Transverse colon (tissue), 4 donors: ENCODE data around the gene DMD. TPM values are rescaled to one million over a fixed set of nuclear protein-coding genes. Genes with fewer than 3 reads are reported as not detected.

Experiments
- DNase-seq: peaks from one replicate; pipeline ENCODE4 v3.0.0-alpha.2; 2019
- H3K27ac ChIP-seq, 4 donors: fragments of 200-600 bp; sonication (generic); 2 replicates each; pipeline ENCODE4 v1.5.1; 2016 to 2018; ENCODE audit warnings: inconsistent platforms in 4 of 4
- H3K27me3 ChIP-seq: fragments of 200-600 bp; sonication (generic); 2 replicates; pipeline ENCODE4 v1.5.1; 2017; ENCODE audit warnings: inconsistent platforms
- H3K36me3 ChIP-seq, 4 donors: fragments of 200-600 bp; sonication (generic); 2 replicates each; pipeline ENCODE4 v1.5.1; 2017 to 2019; ENCODE audit warnings: inconsistent platforms in 4 of 4
- H3K4me1 ChIP-seq, 4 donors: fragments of 200-600 bp; sonication (generic); 2 replicates each; pipeline ENCODE4 v1.5.1; 2017 to 2020; ENCODE audit warnings: inconsistent platforms in 4 of 4
- H3K4me3 ChIP-seq, 4 donors: fragments of 200-600 bp; sonication (generic); 1 replicate in 1 of 4; 2 replicates in 3 of 4; pipeline versions ENCODE4 v1.5.1 to v1.6.1; 2017 to 2019; ENCODE audit warnings: inconsistent platforms in 4 of 4
- H3K9me3 ChIP-seq, 2 donors: fragments of 200-600 bp; sonication (generic); 2 replicates each; pipeline ENCODE4 v1.5.1; 2017 to 2019; ENCODE audit warnings: inconsistent platforms in 2 of 2
- EP300 ChIP-seq: sonication (generic); formaldehyde crosslinking; IDR thresholded peaks from one replicate; pipeline ENCODE4 v1.6.1; 2017; ENCODE audit warnings: antibody characterized with exemption, low read depth
- POLR2A ChIP-seq: fragments of 450-650 bp; IDR thresholded peaks from one replicate; pipeline ENCODE4 v1.6.1; 2016; ENCODE audit warnings: antibody characterized with exemption, mild to moderate bottlenecking, moderate library complexity
- POLR2AphosphoS5 ChIP-seq, 3 donors: sonication (generic); formaldehyde crosslinking; IDR thresholded peaks; one replicate each; pipeline ENCODE4 v1.6.1; 2016; ENCODE audit warnings: antibody characterized with exemption in 3 of 3
- WGBS, 2 donors: methylation state at CpG; one replicate each; pipeline ENCODE4 v1.1.5; 2018; ENCODE audit warnings: low coverage in 1 of 2; 5-methylcytosine and 5-hydroxymethylcytosine counted together
- in situ Hi-C, 4 donors: fragments of 200-750 bp; cut with MboI; loops; one replicate each; pipeline versions ENCODE4 v1.15.0 to v1.15.1; 2017; ENCODE audit warnings: low sequenced_read_pairs in 3 of 4, low pct_ligation_motif_present in 1 of 4, low pct_unique_long_range_greater_than_20kb in 1 of 4
- intact Hi-C: fragments of 100-400 bp; cut with DNase I; formaldehyde crosslinking; loops from one replicate; pipeline ENCODE4 v1.15.1; 2023; ENCODE audit warnings: low total_unique reads
- total RNA-seq, 4 donors: library from RNA; depleted of rRNA; stranded (reverse); fragments of >200 nt; gene quantifications; one replicate each; pipeline ENCODE4 v1.1.0, GENCODE V29; 2016
- TF ChIP-seq, protein P1 (sequence below), 5 experiments: fragments of 200-600 bp in 3 of 5; fragments of 450-650 bp in 2 of 5; sonication (generic) in 3 of 5; IDR thresholded peaks; 1 replicate in 2 of 5; 2 replicates in 3 of 5; pipeline ENCODE4 v1.5.1; 2016 to 2017; ENCODE audit warnings: antibody characterized with exemption in 5 of 5, inconsistent platforms in 3 of 5, mild to moderate bottlenecking in 2 of 5, moderate library complexity in 1 of 5

DMD gene
- total RNA-seq, 4 donors from 2014 or later, result 20.9 to 44.6 (median 32.5) TPM

DNA sequence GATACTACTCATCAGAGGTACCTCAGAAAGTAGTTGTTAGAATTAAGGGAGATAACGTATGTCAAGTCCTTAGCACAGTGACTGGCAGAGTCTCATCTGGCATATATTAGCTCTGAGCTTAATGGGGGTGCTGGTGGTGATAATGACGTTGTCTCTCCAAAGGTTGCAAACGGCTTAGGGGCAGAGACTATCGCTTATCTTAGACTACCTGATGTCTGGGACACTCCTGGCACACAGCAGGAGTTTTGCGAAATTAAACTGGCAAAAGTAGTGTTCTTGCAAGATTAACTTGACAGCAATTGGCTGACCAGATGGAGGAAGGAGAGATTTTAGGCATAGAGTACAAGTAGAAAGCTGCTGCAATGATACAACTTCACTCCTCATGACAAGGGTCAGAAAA is 1839.4 kb downstream of the DMD start:
- in situ Hi-C loops, result no loop called here
- no peak overlapping the region for H3K4me3 ChIP-seq
- TF ChIP-seq POLR2A, result no peak
- no peak for TF ChIP-seq POLR2AphosphoS5 (IDR thresholded peaks at IDR 0.05)
- no peak for TF ChIP-seq EP300
- TF ChIP-seq, protein P1, sequence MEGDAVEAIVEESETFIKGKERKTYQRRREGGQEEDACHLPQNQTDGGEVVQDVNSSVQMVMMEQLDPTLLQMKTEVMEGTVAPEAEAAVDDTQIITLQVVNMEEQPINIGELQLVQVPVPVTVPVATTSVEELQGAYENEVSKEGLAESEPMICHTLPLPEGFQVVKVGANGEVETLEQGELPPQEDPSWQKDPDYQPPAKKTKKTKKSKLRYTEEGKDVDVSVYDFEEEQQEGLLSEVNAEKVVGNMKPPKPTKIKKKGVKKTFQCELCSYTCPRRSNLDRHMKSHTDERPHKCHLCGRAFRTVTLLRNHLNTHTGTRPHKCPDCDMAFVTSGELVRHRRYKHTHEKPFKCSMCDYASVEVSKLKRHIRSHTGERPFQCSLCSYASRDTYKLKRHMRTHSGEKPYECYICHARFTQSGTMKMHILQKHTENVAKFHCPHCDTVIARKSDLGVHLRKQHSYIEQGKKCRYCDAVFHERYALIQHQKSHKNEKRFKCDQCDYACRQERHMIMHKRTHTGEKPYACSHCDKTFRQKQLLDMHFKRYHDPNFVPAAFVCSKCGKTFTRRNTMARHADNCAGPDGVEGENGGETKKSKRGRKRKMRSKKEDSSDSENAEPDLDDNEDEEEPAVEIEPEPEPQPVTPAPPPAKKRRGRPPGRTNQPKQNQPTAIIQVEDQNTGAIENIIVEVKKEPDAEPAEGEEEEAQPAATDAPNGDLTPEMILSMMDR (IDR thresholded peaks at IDR 0.05), result no peak
- H3K4me1 ChIP-seq, result no peaks in the 10 kb centered on the region
- H3K9me3 ChIP-seq, result no peaks in the 10 kb centered on the region
- DNase-seq, result no peak
- no peaks in the 10 kb centered on the region for H3K36me3 ChIP-seq
- no peaks in the 10 kb centered on the region for H3K27me3 ChIP-seq
- WGBS, 2 donors, result 79% methylated on average over 5 of the region's 5 CpGs; no CpG with 5 or more reads in 1 of the 2 donors
- intact Hi-C loops, result no loop called here
- H3K27ac ChIP-seq, result no peak overlapping the region

DNA sequence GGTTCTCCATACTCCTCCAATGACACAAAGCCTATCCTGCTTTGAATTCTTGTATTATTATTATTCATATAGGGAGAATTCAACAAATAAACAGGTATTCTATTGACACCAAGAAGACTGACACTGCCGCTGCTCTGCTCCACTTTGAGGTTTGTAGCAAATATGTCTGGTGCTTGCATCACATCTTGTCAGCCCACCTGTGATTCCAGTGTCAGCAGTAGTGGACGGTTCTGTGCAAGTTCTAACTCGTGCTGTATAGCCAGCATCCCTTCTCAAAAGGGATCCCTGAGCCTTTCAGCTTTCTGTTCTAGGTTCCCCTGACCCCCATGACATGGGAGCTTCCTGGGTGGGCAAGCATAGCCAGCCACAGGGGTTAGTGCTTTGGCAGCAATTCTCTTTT is 1843.5 kb downstream of the DMD start:
- Histone ChIP-seq H3K36me3 (no peaks in the 10 kb centered on the region), H3K4me3 (no peak overlapping the region), H3K27me3 (no peaks in the 10 kb centered on the region), H3K4me1 (no peaks in the 10 kb centered on the region), H3K27ac (no peak overlapping the region), H3K9me3 (no peaks in the 10 kb centered on the region)
- in situ Hi-C loops, result no loop called here
- DNase-seq, result no peak
- WGBS, 2 donors, result 55% methylated on average over 3 of the region's 3 CpGs; no CpG with 5 or more reads in 1 of the 2 donors
- intact Hi-C loops, result no loop called here
- TF ChIP-seq POLR2AphosphoS5 (IDR thresholded peaks at IDR 0.05), result no peak
- TF ChIP-seq POLR2A, result no peak
- TF ChIP-seq, protein P1 (IDR thresholded peaks at IDR 0.05), result no peak
- no peak for TF ChIP-seq EP300

DNA sequence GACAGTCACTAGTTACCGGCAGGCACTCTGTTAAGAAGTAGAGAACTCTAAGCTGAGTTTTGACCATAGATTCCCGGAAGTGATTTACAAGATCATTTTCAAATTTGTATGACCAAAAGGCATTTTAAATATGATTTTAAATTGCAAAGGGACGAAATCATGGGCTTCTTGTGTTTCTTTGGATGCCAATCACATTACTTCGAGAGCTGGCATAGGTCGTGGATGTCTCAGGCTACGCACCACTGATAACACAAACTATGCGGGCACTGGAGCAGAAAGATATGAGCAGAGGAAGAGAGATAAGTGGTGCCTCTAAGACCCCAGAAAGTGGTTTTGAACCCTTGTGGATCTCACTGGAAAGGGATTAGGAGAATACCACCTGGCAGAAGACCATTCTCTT is 1845.3 kb downstream of the DMD start:
- H3K4me3 ChIP-seq, result no peak overlapping the region
- in situ Hi-C loops, result no loop called here
- 70% methylated on average over 7 of the region's 7 CpGs; no CpG with 5 or more reads in 1 of the 2 donors for WGBS, 2 donors
- no peak for DNase-seq
- no peaks in the 10 kb centered on the region for H3K27me3 ChIP-seq
- H3K4me1 ChIP-seq, result no peaks in the 10 kb centered on the region
- intact Hi-C loops, result no loop called here
- TF ChIP-seq POLR2A, result no peak
- no peak for TF ChIP-seq EP300
- TF ChIP-seq POLR2AphosphoS5 (IDR thresholded peaks at IDR 0.05), result no peak
- no peak overlapping the region for H3K27ac ChIP-seq
- H3K9me3 ChIP-seq, result no peaks in the 10 kb centered on the region
- H3K36me3 ChIP-seq, result no peaks in the 10 kb centered on the region

DNA sequence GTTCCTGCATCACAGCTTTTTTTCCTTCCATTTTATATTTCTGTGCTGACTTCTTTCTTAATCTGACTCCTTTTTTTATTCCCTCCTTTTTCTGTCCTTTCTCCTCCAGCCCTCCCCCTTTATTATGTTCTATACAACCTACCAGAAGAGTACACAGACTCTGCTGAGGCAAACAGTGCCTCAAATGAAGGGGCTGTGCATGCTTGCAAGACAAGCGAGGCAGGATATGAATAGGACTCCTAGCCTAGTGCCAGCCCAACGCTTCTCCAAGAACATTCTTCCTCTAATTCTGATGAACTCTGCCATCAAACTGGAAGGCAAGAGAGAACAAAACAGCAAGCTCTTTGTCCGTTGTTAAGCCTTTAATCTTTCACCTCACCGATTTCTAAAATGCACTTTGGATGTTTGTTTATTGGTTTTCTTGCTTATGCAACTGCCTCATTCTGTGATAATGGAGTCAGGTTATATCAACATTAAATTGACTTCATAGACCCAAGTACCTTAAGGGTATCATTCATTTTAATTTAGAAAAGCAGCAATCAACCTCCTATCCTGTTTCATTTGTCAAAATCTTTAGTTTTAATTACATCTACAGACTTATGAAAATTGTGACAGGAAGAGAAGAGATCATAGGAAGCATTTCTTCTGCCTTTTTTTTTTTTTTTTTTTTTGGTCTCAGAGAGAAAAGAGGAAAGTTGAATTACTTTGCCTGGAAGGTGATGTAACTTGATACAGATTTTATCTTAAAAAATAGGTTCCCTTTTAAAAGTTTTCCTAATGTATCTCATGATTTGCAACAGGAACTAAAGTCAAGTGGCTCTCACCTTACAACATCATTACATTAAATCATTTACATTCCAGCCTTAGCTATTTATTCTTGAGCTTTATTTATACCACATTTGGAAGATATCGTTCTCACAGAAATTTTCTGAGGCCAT is 1854.8 kb downstream of the DMD start:
- Histone ChIP-seq H3K36me3 (no peaks in the 10 kb centered on the region), H3K27me3 (no peaks in the 10 kb centered on the region), H3K27ac (no peak overlapping the region), H3K4me1 (no peaks in the 10 kb centered on the region), H3K4me3 (no peak overlapping the region), H3K9me3 (no peaks in the 10 kb centered on the region)
- TF ChIP-seq POLR2A (no peak), EP300 (no peak), POLR2AphosphoS5 (IDR thresholded peaks at IDR 0.05) (no peak)
- TF ChIP-seq, protein P1 (IDR thresholded peaks at IDR 0.05), result no peak
- in situ Hi-C loops, result no loop called here
- intact Hi-C loops, result no loop called here
- DNase-seq, result no peak
- 48 to 67% methylated on average over 1 to 5 of the region's 5 CpGs for WGBS, 2 donors
